OCI-LY1 (cell line): ENCODE results near the gene FAM222A.

Experiments used
- H2AFZ ChIP-seq: fragments of 200-600 bp; sonication (generic), shearing (Covaris generic); 2 replicates; pipeline ENCODE4 v1.6.0; 2014; ENCODE audit warnings: antibody characterized with exemption, mild to moderate bottlenecking, low read length
- H3F3A ChIP-seq: fragments of 200-600 bp; sonication (generic), shearing (Covaris generic); 2 replicates; pipeline ENCODE4 v1.6.0; 2014; ENCODE audit warnings: mild to moderate bottlenecking, antibody characterized with exemption, low read length, moderate library complexity; ENCODE audit not compliant: insufficient read depth
- H3K27ac ChIP-seq: fragments of 200-600 bp; sonication (generic); 2 replicates; pipeline ENCODE4 v1.5.1; 2014; ENCODE audit warnings: low read length, mixed run types, mild to moderate bottlenecking, low read depth; ENCODE audit not compliant: poor library complexity, severe bottlenecking
- H3K27me3 ChIP-seq: fragments of 200-600 bp; sonication (generic); 2 replicates; pipeline ENCODE4 v1.6.0; 2014; ENCODE audit warnings: antibody characterized with exemption, mild to moderate bottlenecking, low read length, moderate library complexity; ENCODE audit not compliant: insufficient read depth
- H3K36me3 ChIP-seq: fragments of 200-600 bp; sonication (generic); 2 replicates; pipeline ENCODE4 v1.6.1; 2014; ENCODE audit warnings: mild to moderate bottlenecking, antibody characterized with exemption, low read length, moderate library complexity, mixed read lengths; ENCODE audit not compliant: insufficient read depth
- H3K4me1 ChIP-seq: fragments of 200-600 bp; sonication (generic); 2 replicates; pipeline ENCODE4 v1.5.1; 2014; ENCODE audit warnings: mild to moderate bottlenecking, low read length, moderate library complexity; ENCODE audit not compliant: insufficient read depth, severe bottlenecking
- H3K4me2 ChIP-seq: fragments of 200-600 bp; sonication (generic), shearing (Covaris generic); 2 replicates; pipeline ENCODE4 v1.6.1; 2014; ENCODE audit warnings: low read length
- H3K4me3 ChIP-seq: fragments of 200-600 bp; sonication (generic); 2 replicates; pipeline ENCODE4 v1.5.1; 2014; ENCODE audit warnings: low read length, low read depth, mild to moderate bottlenecking, mixed read lengths; ENCODE audit not compliant: poor library complexity, severe bottlenecking
- H3K79me2 ChIP-seq: fragments of 200-600 bp; shearing (Covaris generic); 2 replicates; pipeline ENCODE4 v1.6.1; 2016; ENCODE audit warnings: mixed run types, low read length, mixed read lengths; ENCODE audit not compliant: insufficient read depth
- H3K9ac ChIP-seq: fragments of 200-600 bp; sonication (generic), shearing (Covaris generic); 2 replicates; pipeline ENCODE4 v1.6.1; 2014; ENCODE audit warnings: mild to moderate bottlenecking, low read length, mixed read lengths
- H3K9me2 ChIP-seq: fragments of 200-600 bp; sonication (generic), shearing (Covaris generic); 2 replicates; pipeline ENCODE4 v1.6.1; 2014; ENCODE audit warnings: low read depth, mild to moderate bottlenecking, low read length, mixed read lengths
- H3K9me3 ChIP-seq: fragments of 200-600 bp; shearing (Covaris generic); 2 replicates; pipeline ENCODE4 v1.6.1; 2014; ENCODE audit warnings: low read length, mixed read lengths
- H4K20me1 ChIP-seq: fragments of 200-600 bp; sonication (generic), shearing (Covaris generic); 2 replicates; pipeline ENCODE4 v1.6.0; 2016; ENCODE audit warnings: mild to moderate bottlenecking, low read length; ENCODE audit not compliant: insufficient read depth
- EZH2 ChIP-seq: fragments of 200-600 bp; sonication (generic), shearing (Covaris generic); IDR thresholded peaks from 2 replicates; pipeline ENCODE4 v1.8.0; 2017; ENCODE audit warnings: borderline replicate concordance, mixed run types, mild to moderate bottlenecking, antibody characterized with exemption, low read length, moderate library complexity, mixed read lengths
- TF ChIP-seq, protein P1 (sequence below): fragments of 200-600 bp; sonication (generic), shearing (Covaris generic); IDR thresholded peaks from 2 replicates; pipeline ENCODE4 v1.5.1; 2017; ENCODE audit warnings: mild to moderate bottlenecking, antibody characterized with exemption, low read length, moderate library complexity, mixed read lengths

The FAM222A gene

DNA sequence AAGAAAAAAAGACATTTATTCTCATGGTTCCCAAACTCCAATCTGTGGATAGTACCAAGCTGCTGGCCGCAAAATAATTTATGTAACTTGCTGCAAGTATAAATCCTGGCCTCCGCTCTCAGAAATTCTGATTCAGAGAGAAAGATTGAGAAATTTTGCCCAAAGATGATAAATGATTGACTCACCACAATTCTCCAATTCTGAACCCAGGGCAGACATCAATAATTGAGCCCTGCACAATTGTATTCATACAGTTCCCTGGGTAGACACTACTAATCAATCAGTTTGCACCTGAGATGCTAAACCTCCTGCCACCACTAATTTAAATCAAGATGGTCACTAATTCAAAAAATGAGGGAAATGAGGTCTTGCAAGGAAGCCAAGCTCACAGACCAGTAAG is 81.4 kb downstream of the FAM222A start:
- Histone ChIP-seq H3K36me3 (no peaks in the 10 kb centered on the region), H3K9me2 (no peaks in the 10 kb centered on the region), H3K27me3 (no peaks in the 10 kb centered on the region), H3K27ac (no peak overlapping the region), H3K4me2 (no peak overlapping the region), H3K4me1 (no peaks in the 10 kb centered on the region), H4K20me1 (no peaks in the 10 kb centered on the region), H3K9me3 (no peaks in the 10 kb centered on the region), H3K79me2 (no peaks in the 10 kb centered on the region), H3K4me3 (no peak overlapping the region), H3F3A (no peaks in the 10 kb centered on the region), H2AFZ (no peak overlapping the region), H3K9ac (no peak overlapping the region)
- TF ChIP-seq, protein P1, sequence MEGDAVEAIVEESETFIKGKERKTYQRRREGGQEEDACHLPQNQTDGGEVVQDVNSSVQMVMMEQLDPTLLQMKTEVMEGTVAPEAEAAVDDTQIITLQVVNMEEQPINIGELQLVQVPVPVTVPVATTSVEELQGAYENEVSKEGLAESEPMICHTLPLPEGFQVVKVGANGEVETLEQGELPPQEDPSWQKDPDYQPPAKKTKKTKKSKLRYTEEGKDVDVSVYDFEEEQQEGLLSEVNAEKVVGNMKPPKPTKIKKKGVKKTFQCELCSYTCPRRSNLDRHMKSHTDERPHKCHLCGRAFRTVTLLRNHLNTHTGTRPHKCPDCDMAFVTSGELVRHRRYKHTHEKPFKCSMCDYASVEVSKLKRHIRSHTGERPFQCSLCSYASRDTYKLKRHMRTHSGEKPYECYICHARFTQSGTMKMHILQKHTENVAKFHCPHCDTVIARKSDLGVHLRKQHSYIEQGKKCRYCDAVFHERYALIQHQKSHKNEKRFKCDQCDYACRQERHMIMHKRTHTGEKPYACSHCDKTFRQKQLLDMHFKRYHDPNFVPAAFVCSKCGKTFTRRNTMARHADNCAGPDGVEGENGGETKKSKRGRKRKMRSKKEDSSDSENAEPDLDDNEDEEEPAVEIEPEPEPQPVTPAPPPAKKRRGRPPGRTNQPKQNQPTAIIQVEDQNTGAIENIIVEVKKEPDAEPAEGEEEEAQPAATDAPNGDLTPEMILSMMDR = no peak
- TF ChIP-seq EZH2 = no peak

DNA sequence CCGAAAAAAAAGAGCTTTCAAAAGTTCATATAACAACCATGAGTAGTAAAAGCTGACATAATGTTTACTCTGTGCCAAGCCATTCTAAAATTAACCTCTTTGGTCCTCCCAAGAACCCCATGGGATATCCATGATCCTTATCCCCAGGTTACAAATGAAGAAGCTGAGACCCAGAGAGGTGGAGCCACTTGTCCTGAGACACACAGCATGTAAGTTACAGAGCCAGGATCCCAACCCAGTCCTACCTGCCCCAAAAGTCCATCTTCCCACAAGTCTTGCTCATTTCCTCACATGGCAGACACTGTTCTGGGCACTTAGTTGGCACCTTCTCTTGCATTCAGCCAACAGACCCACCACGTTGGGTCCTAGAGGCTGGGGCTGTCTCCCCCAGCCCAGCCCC is 82.4 kb downstream of the FAM222A start:
- Histone ChIP-seq H3K9me2 (no peaks in the 10 kb centered on the region), H3F3A (no peaks in the 10 kb centered on the region), H3K27me3 (no peaks in the 10 kb centered on the region), H3K36me3 (no peaks in the 10 kb centered on the region), H3K4me2 (no peak overlapping the region), H4K20me1 (no peaks in the 10 kb centered on the region), H3K9ac (no peak overlapping the region), H3K4me1 (no peaks in the 10 kb centered on the region), H3K9me3 (no peaks in the 10 kb centered on the region), H3K79me2 (no peaks in the 10 kb centered on the region), H3K27ac (no peak overlapping the region), H3K4me3 (no peak overlapping the region), H2AFZ (no peak overlapping the region)
- TF ChIP-seq, protein P1 = no peak
- no peak for TF ChIP-seq EZH2

DNA sequence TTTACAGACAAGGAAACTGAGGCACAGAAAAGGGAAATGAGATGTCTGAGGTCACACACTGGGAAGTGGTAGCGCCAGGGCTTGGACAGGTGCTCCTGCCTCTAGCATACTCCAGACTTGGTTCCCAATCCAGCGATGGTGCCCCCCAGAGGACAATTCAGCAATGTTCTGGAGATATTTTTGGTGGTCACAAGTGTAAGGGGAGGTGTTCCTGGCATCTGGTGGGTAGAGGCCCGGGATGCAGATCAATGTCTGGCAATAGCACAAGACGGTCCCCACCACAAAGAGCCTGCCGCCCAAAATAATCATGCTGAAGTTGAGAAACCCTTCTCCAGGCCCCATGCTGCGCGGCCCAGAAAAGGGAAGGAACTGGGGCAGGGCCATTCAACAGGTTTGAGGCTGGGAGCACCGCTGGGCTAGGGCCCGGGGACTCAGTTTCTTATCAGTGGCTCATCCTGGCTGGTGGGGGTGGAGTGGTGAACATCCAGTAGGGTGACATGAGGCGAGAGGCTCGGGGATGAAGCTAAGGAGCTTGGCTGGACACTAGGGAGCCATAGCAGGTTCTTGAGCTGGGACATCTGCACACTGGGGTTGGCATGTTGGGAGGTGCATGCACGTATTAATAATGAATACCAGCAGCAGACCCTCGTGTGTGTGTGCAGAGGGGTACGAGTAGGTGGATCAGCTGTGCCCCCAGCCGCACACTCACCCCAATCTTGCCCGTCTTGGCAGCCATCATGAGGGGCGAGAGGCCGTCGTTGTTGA is 84.5 kb downstream of the FAM222A start:
- H3K27ac ChIP-seq = no peak overlapping the region
- no peaks in the 10 kb centered on the region for H3F3A ChIP-seq
- H3K4me3 ChIP-seq = no peak overlapping the region
- no peak overlapping the region for H3K9ac ChIP-seq
- H3K4me1 ChIP-seq = no peaks in the 10 kb centered on the region
- no peaks in the 10 kb centered on the region for H3K9me3 ChIP-seq
- no peaks in the 10 kb centered on the region for H3K9me2 ChIP-seq
- H3K79me2 ChIP-seq = no peaks in the 10 kb centered on the region
- H3K36me3 ChIP-seq = no peaks in the 10 kb centered on the region
- TF ChIP-seq, protein P1 = peak; percentile 21; the same call in 1 of the 2 replicates
- no peak for TF ChIP-seq EZH2
- H3K4me2 ChIP-seq = no peak overlapping the region
- no peak overlapping the region for H2AFZ ChIP-seq
- no peaks in the 10 kb centered on the region for H3K27me3 ChIP-seq
- H4K20me1 ChIP-seq = no peaks in the 10 kb centered on the region
